DND-41 (cell line): ENCODE measurements around the gene GUCA2B.

Source experiments
- ATAC-seq: fragments of 200-7000 bp; cut with Tn5 transposase; 3 replicates; pipeline ENCODE4 v1.9.1; 2021; ENCODE audit warnings: low read depth; ENCODE audit not compliant: insufficient read depth
- DNase-seq: peaks from one replicate; pipeline ENCODE4 v3.0.0-alpha.2; 2020
- H2AFZ ChIP-seq: 2 replicates; pipeline ENCODE4 v1.6.0; 2012; ENCODE audit warnings: low read depth, low read length
- H3K27ac ChIP-seq: 2 replicates; pipeline ENCODE4 v1.5.1; 2012; ENCODE audit warnings: low read length, inconsistent platforms
- H3K27me3 ChIP-seq: fragments of 200-600 bp; sonication (generic); 2 replicates; pipeline ENCODE4 v1.6.0; 2012; ENCODE audit warnings: low read length, mild to moderate bottlenecking, inconsistent platforms; ENCODE audit not compliant: insufficient read depth, poor library complexity
- H3K36me3 ChIP-seq: 2 replicates; pipeline ENCODE4 v1.5.1; 2012; ENCODE audit warnings: low read length, inconsistent platforms; ENCODE audit not compliant: insufficient read depth
- H3K4me1 ChIP-seq: 2 replicates; pipeline ENCODE4 v1.5.1; 2012; ENCODE audit warnings: mild to moderate bottlenecking, low read length; ENCODE audit not compliant: insufficient read depth
- H3K4me2 ChIP-seq: 2 replicates; pipeline ENCODE4 v1.6.0; 2012; ENCODE audit warnings: mild to moderate bottlenecking, moderate library complexity, low read length, inconsistent platforms; ENCODE audit not compliant: insufficient read depth
- H3K4me3 ChIP-seq, 2 experiments: fragments of 200-600 bp in 1 of 2; shearing (Covaris generic) in 1 of 2; 2 replicates each; pipeline ENCODE4 v1.5.1; 2012 to 2016; ENCODE audit warnings: inconsistent platforms in 2 of 2, low read length in 2 of 2, mild to moderate bottlenecking in 2 of 2, low read depth in 1 of 2, moderate library complexity in 1 of 2
- H3K79me2 ChIP-seq: 2 replicates; pipeline ENCODE4 v1.6.0; 2012; ENCODE audit warnings: low read length, inconsistent platforms; ENCODE audit not compliant: insufficient read depth
- H3K9ac ChIP-seq: 2 replicates; pipeline ENCODE4 v1.6.0; 2012; ENCODE audit warnings: low read depth, mild to moderate bottlenecking, inconsistent platforms, low read length, moderate library complexity
- H3K9me3 ChIP-seq: 2 replicates; pipeline ENCODE4 v1.5.1; 2012; ENCODE audit warnings: low read length, moderate library complexity, mild to moderate bottlenecking, inconsistent platforms; ENCODE audit not compliant: insufficient read depth, severe bottlenecking
- H4K20me1 ChIP-seq: 2 replicates; pipeline ENCODE4 v1.6.0; 2012; ENCODE audit warnings: low read length; ENCODE audit not compliant: insufficient read depth
- CTCF ChIP-seq: IDR thresholded peaks from 2 replicates; pipeline ENCODE4 v1.5.1; 2012; ENCODE audit warnings: borderline replicate concordance, low read length, moderate library complexity, mild to moderate bottlenecking; ENCODE audit not compliant: poor library complexity, severe bottlenecking; ENCODE audit errors: extremely low read depth
- EZH2 ChIP-seq: IDR thresholded peaks from 3 replicates; pipeline ENCODE4 v1.6.1; 2012; ENCODE audit warnings: borderline replicate concordance, low read depth, mild to moderate bottlenecking, moderate library complexity, low read length, inconsistent platforms; ENCODE audit not compliant: severe bottlenecking

Gene GUCA2B

GRCh38 chr1:42152907-42153600 lies at the start of gene GUCA2B:
GUCA2B (plus strand) TSS chr1:42153410; CDS start chr1:42153451, 41 bp downstream.
- Histone ChIP-seq H4K20me1 (no peaks in the 10 kb centered on the region), H3K9ac (no peak within 1 kb of the TSS), H3K79me2 (no peaks in the 10 kb centered on the region), H3K9me3 (no peaks in the 10 kb centered on the region), H3K4me2 (no peak within 1 kb of the TSS), H3K36me3 (no peaks in the 10 kb centered on the region), H3K27ac (no peak within 1 kb of the TSS), H3K4me1 (peaks cover 12% of the 10 kb centered on the region), H3K4me3 (no peak within 1 kb of the TSS), H2AFZ (no peak within 1 kb of the TSS), H3K27me3 (no peaks in the 10 kb centered on the region)
- TF ChIP-seq CTCF, result no peak
- TF ChIP-seq EZH2, result no peak
- no peak for ATAC-seq
- DNase-seq, result no peak

- Histone ChIP-seq H3K27me3 (no peaks in the 10 kb centered on the region), H3K4me3 (no peak overlapping the region), H3K9me3 (no peaks in the 10 kb centered on the region), H3K27ac (no peak overlapping the region), H3K9ac (no peak overlapping the region), H2AFZ (no peak overlapping the region), H3K36me3 (no peaks in the 10 kb centered on the region), H4K20me1 (no peaks in the 10 kb centered on the region), H3K4me2 (no peak overlapping the region), H3K79me2 (no peaks in the 10 kb centered on the region), H3K4me1 (no peaks in the 10 kb centered on the region)
- DNase-seq (no peak), ATAC-seq (no peak)
- TF ChIP-seq CTCF (no peak), EZH2 (no peak)
These were observed 48.2 kb upstream of the GUCA2B start for GRCh38 chr1:42105025-42105424.

- Histone ChIP-seq H3K27me3 (no peaks in the 10 kb centered on the region), H3K4me3 (no peak overlapping the region), H3K9me3 (no peaks in the 10 kb centered on the region), H4K20me1 (no peaks in the 10 kb centered on the region), H3K4me2 (no peak overlapping the region), H3K27ac (no peak overlapping the region), H3K4me1 (no peaks in the 10 kb centered on the region), H3K79me2 (no peaks in the 10 kb centered on the region), H2AFZ (no peak overlapping the region), H3K9ac (no peak overlapping the region), H3K36me3 (no peaks in the 10 kb centered on the region)
- DNase-seq, result no peak
- TF ChIP-seq EZH2 (no peak), CTCF (no peak)
- ATAC-seq, result no peak
These were observed 44.9 kb upstream of the GUCA2B start for GRCh38 chr1:42108309-42108708.
